Measurements from ENCODE around the gene IFNLR1.

The IFNLR1 gene

GRCh38 chr1:24152631-24153494 lies 34.2 kb downstream of the IFNLR1 start:
- no peak for DNase-seq (ENCODE audit: extremely low read depth in 1 of 2, low read depth in 1 of 2)

GRCh38 chr1:24151175-24151533 lies 35.9 kb downstream of the IFNLR1 start:
- no peak for DNase-seq (ENCODE audit: extremely low read depth in 1 of 2, low read depth in 1 of 2)

DNA sequence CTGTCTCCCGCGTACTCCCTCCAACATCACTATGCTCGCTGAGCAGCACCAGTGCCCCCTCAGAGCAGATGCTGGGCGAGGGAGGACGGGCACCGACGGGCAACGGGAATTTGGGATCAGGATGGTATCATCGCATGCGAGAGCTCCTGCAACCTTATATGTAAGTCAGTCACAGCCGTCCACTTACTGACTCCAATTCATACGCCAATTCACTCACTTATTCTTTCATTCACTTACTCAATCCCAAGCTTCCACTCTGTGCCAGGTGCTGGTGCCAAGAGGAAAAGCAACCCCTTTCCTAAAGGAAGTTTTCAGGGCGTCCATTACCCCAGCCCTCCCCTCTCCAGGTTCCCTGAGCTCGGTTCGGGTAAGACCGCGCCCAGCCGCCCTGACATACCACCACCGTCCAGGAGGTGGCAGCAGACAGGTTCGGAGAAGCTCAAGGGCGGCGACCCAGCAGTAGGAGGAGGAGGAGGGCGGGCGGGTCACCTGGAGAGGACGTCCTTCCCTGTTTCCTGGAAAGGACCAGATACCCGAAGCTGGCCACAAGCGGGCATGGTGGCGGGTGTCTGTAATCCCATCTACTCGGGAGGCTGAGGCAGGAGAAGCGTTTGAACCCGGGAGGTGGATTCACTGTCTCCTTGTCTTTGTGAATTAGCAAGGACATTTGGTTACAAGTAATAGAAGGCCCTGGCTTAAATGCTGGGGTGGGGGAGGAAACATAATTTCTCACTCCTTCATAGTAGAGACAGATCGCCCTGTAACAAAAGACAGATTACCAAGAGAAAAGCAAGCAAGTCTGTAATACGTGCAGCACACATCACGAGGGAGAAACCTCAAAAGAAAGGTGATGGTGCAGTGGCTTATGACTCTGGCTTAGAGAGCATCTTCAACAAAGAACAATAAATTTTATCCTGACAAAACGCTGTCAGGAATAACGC lies 36.6 kb downstream of the IFNLR1 start:
- DNase-seq (ENCODE audit: extremely low read depth in 1 of 2, low read depth in 1 of 2) = peak; percentile 64 to 77

GRCh38 chr1:24149866-24150233 lies 37.2 kb downstream of the IFNLR1 start:
- DNase-seq (ENCODE audit: extremely low read depth in 1 of 2, low read depth in 1 of 2) = peak in 1 of 2 donors; percentile 65

- no peak for DNase-seq (ENCODE audit: extremely low read depth in 1 of 2, low read depth in 1 of 2)
Observed at GRCh38 chr1:24147816-24148215, 39.3 kb downstream of the IFNLR1 start.

DNA sequence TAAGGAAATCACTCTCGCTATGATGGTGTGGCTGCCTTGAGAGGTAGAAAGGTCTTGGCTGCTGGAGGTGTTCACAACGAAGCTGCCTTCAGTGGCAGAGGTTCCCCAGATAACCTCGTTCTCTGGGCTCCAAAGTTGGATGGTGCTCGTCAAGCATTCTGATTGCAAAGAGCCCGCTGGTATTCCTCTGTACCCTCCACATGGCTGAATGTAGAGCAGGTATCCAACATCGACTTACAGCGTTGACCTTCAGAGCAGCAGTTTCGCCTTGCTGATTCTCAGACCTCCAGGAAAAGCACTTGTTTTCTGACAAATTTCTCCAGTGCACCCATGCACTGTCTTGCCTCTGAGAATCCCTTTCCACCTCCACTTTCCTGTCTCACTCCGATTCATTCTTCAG lies 39.9 kb downstream of the IFNLR1 start:
- DNase-seq (ENCODE audit: extremely low read depth in 1 of 2, low read depth in 1 of 2) = no peak

- no peak for DNase-seq (ENCODE audit: extremely low read depth in 1 of 2, low read depth in 1 of 2)
Observed at GRCh38 chr1:24142546-24143534, 44.2 kb downstream of the IFNLR1 start, which contains the start of gene IL22RA1. TSS of gene IL22RA1 (minus strand) at chr1:24143140. CDS start at chr1:24143082, 58 bp downstream.

DNA sequence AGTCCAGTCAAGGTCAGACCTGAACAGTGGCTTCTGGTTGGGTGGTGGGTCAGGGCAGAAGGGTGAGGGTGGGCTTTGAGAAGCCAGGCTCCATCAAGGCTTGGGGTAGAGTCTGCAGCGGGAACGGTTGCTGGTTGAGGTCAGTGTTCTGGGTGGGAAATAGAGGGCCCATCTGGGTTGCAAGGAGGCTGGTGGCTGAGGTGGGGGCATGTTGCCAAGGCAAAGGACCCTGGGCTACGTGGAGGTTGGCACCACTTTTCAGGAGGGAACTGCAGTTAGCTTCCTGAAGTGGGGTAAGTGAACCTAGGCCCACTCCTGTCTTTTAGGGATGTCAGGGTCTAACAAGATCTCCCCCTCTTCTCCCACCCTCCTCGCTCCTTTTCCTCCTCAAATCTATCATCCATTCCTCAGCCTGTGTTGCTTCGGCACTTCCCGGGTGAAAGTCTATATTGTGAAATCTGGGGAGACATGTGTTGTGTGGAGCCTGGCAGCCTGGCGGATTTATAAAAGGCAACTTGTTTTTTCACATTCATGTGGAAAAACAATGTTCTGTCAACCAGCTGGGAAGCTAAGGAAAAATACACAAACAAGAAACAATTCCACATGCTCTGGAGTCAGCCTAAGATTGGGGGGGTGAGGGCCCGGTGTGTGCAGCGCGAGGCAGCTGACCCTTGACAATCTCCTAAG lies 45.6 kb downstream of the IFNLR1 start:
- DNase-seq (ENCODE audit: extremely low read depth in 1 of 2, low read depth in 1 of 2) = no peak

DNA sequence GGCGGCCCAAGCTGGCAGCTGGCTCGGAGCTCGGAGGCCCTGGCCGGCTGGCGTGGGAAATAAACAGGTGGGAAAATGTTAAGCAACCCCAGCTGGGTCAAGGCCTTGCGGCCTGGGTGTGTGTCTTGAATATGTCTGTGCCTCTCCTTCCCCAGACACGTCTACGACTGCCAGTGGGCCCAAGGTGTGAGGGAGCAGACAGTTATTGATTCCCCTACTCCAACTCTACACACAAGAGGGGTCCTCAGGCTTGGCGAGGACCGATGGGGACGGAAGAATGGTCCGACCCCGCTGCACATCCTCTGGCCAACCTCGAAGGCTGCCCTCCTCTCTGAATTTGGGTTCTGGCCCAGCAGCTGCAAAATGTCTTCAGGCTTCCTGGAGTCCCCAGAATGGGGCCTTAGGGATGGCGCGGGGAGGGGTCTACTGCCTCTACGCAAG lies 46.3 kb downstream of the IFNLR1 start:
- no peak for DNase-seq (ENCODE audit: extremely low read depth in 1 of 2, low read depth in 1 of 2)

DNA sequence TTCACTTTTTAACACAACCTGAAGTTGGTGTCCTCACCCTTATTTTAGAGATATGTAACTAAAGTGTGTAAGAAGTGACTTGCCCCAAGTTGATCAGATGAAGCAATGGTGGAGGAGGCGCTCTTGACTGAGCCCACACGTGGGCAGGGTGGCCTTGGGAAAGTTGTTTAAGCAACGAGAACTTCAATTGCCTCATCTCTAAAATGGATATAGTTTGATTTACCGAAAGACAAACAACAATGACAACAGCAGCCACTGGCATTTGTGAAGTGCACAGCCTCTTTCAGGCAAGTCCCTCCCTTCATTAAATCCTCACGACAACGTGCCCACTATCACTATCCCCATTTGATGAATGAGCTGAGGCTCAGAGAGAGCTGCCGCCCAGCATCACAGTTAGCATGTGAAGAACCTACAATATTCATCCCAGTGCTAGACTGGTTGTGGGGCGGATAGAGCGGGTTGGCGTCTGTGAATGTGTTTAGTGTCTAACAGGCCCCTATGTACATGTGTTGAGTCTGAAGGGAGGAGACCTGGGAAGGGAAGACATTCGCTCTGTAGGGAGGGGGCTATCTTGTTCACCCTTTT lies 47.2 kb downstream of the IFNLR1 start:
- no peak for DNase-seq (ENCODE audit: extremely low read depth in 1 of 2, low read depth in 1 of 2)

DNA sequence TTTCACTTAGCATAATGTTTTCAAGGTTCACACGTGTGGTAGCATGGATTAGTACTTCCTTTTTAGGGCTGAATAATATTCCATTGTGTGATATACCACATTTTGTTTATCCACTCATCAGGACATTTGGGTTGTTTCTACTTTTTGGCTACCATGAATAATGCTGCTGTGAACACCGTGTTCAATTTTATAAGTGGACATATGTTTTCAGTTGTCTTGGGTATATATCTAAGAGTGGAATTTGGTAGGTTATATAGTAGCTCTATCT lies 47.9 kb downstream of the IFNLR1 start:
- no peak for DNase-seq (ENCODE audit: extremely low read depth in 1 of 2, low read depth in 1 of 2)

- no peak for DNase-seq (ENCODE audit: extremely low read depth in 1 of 2, low read depth in 1 of 2)
Observed at GRCh38 chr1:24138476-24139221, 48.4 kb downstream of the IFNLR1 start.

DNA sequence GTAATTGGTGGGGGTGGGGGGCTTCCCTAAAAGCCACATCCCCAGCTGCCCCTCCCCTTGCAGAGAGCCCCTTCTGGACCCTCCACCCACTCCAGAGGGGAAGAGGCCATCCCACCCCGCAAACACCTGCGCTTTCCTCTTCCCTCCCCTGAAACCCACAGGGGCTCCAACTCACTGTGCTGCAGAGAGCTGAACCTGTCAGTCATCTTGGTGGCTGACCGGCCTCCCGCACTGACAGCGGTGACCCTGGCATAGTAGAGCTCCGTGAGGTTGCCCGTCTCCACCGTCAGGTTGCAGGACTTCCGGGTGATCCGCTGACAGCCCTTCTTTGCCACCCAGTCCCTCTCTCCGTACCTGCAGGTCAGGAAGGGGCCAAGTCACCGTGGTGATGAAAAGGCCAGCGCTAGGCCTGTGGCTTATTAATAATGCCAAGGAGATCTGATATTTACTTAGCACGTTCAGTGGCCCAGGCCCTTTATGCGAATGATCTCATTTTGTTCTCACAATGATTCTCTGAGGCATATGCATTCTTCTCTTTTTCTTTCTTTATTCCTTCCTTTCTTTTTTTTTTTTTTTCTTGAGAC lies 50.0 kb downstream of the IFNLR1 start:
- DNase-seq (ENCODE audit: extremely low read depth in 1 of 2, low read depth in 1 of 2) = no peak

DNA sequence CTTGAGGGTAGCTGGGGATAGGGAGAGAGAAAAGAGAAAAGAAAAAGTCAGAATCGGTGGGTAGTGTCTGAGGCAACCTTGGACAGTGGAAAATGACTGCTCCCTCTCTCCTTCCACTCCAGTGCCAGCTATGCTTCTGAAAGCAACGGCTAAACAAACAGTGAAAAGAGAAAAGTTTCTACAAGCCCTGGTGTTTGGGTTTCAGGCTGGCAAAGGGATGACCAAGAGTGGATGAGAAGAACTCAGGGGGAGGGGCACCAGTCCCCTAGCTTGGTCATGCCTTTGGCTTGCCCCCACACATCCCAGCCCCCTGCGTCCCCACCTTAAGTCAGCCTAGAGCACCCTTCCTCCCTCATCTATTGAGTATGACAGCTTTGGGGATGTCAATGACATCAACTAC lies 52.7 kb downstream of the IFNLR1 start:
- DNase-seq (ENCODE audit: extremely low read depth in 1 of 2, low read depth in 1 of 2) = no peak

GRCh38 chr1:24133819-24134218 lies 53.3 kb downstream of the IFNLR1 start:
- no peak for DNase-seq (ENCODE audit: extremely low read depth in 1 of 2, low read depth in 1 of 2)

DNA sequence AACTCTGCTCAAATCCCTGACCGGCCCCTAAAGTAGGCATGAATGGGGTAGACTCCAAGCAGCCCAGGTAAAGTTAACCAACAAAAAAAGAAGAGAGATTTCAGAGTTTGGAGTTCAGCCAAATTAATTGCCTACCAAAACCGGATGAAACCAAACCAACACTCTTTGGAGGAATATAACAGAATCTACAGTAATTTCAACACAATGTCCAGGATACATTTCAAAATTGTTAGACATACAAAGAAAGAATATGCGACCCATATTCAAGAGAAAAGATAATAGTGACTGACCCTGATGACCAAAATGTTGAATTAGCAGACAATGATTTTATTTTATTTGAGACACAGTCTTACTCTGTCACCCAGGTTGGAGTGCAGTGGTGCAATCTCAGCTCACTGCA lies 56.7 kb downstream of the IFNLR1 start:
- no peak for DNase-seq (ENCODE audit: extremely low read depth in 1 of 2, low read depth in 1 of 2)

GRCh38 chr1:24127801-24128363 lies 59.2 kb downstream of the IFNLR1 start:
- DNase-seq (ENCODE audit: extremely low read depth in 1 of 2, low read depth in 1 of 2) = no peak

GRCh38 chr1:24127134-24127800 lies 59.8 kb downstream of the IFNLR1 start:
- no peak for DNase-seq (ENCODE audit: extremely low read depth in 1 of 2, low read depth in 1 of 2)
